Right atrium auricular region (tissue), 2 donors: ENCODE measurements around the gene SCIMP. TPM values are rescaled to one million over a fixed set of nuclear protein-coding genes. Genes with fewer than 3 reads are reported as not detected.
"Not testable (repeated sequence)": the region's sequence is repeated elsewhere in the genome, so short reads cannot be mapped to it uniquely, and the experiment has no call there.

Experiments used
- DNase-seq: peaks from one replicate; pipeline ENCODE4 v3.0.0-alpha.2; 2019; ENCODE audit warnings: low spot score
- H3K27ac ChIP-seq, 2 donors: fragments of 200-600 bp; sonication (generic); 1 replicate in 1 of 2; 2 replicates in 1 of 2; pipeline ENCODE4 v1.5.1; 2016 to 2019
- H3K27me3 ChIP-seq, 2 donors: fragments of 200-600 bp; sonication (generic); one replicate each; pipeline versions ENCODE4 v1.5.1 to v1.6.0; 2017 to 2019
- H3K36me3 ChIP-seq: fragments of 200-600 bp; sonication (generic); one replicate; pipeline ENCODE4 v1.5.1; 2016
- H3K4me1 ChIP-seq, 2 donors: fragments of 200-600 bp; sonication (generic); one replicate each; pipeline versions ENCODE4 v1.5.1 to v1.6.0; 2017 to 2019
- H3K4me3 ChIP-seq, 2 donors: fragments of 200-600 bp; sonication (generic); 1 replicate in 1 of 2; 2 replicates in 1 of 2; pipeline ENCODE4 v1.5.1; 2017 to 2019; ENCODE audit warnings: mild to moderate bottlenecking in 1 of 2, moderate library complexity in 1 of 2
- H3K9me3 ChIP-seq, 2 donors: fragments of 200-600 bp; sonication (generic); one replicate each; pipeline ENCODE4 v1.5.1; 2019
- CTCF ChIP-seq, 2 donors: fragments of 200-600 bp; sonication (generic); IDR thresholded peaks; one replicate each; pipeline ENCODE4 v1.5.1; 2019; ENCODE audit warnings: antibody characterized with exemption in 2 of 2
- total RNA-seq, 2 donors: library from RNA; depleted of rRNA; stranded (reverse); fragments of >200 nt; gene quantifications; one replicate each; pipeline ENCODE4 v1.1.0, GENCODE V29; 2016

SCIMP gene
- total RNA-seq, 2 donors from 2014 or later, result 1.1 to 2.8 TPM

- H3K27me3 ChIP-seq, result no peaks in the 10 kb centered on the region
- H3K36me3 ChIP-seq, result no peaks in the 10 kb centered on the region
- TF ChIP-seq CTCF (IDR thresholded peaks at IDR 0.05), result no peak
- H3K27ac ChIP-seq, result no peak overlapping the region
- no peaks in the 10 kb centered on the region for H3K9me3 ChIP-seq
- H3K4me1 ChIP-seq, result no peaks in the 10 kb centered on the region
- no peak overlapping the region for H3K4me3 ChIP-seq
- DNase-seq, result no peak
These were observed 7.4 kb upstream of the SCIMP start for GRCh38 chr17:5241861-5242671.

- H3K4me1 ChIP-seq, DNase-seq, H3K27me3 ChIP-seq, H3K27ac ChIP-seq, H3K36me3 ChIP-seq, H3K4me3 ChIP-seq, H3K9me3 ChIP-seq: not testable (repeated sequence)
These were observed 5.1 kb upstream of the SCIMP start for GRCh38 chr17:5239769-5240168.

GRCh38 chr17:5238333-5238732, 3.7 kb upstream of the SCIMP start:
- H3K27me3 ChIP-seq, result no peaks in the 10 kb centered on the region
- H3K4me3 ChIP-seq, result no peak overlapping the region
- no peaks in the 10 kb centered on the region for H3K36me3 ChIP-seq
- H3K27ac ChIP-seq, result no peak overlapping the region
- no peaks in the 10 kb centered on the region for H3K4me1 ChIP-seq
- no peaks in the 10 kb centered on the region for H3K9me3 ChIP-seq
- DNase-seq, result no peak
- no peak for TF ChIP-seq CTCF (IDR thresholded peaks at IDR 0.05)

DNA sequence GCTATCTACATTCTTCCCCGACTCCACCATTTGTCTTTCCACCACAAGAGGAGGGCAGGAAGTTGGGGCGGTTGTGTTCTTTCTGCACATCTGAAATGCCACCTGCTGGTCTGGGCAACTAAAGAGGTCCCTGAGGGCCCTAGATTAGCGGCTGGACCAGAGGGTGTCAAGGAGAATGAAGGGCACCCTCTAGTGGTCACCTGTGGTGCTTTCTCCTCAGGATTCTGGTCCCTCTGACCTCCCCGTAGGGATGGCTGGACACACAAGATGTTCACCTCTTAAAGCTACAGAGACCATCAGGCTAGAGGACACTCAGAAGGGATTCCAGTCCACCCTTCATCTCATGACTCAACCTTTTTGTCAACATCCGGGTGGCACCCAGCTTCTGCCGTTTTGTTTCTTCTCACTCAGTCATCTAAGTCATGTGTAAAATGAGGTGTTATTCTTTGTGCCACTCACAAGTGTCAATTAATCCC, 2.9 kb upstream of the SCIMP start:
- Histone ChIP-seq H3K4me3 (no peak overlapping the region), H3K36me3 (no peaks in the 10 kb centered on the region), H3K27ac (no peak overlapping the region), H3K9me3 (no peaks in the 10 kb centered on the region), H3K4me1 (no peaks in the 10 kb centered on the region), H3K27me3 (no peaks in the 10 kb centered on the region)
- peak; percentile 60 for DNase-seq
- TF ChIP-seq CTCF (IDR thresholded peaks at IDR 0.05), result peak in 1 of 2 donors; percentile 56

GRCh38 chr17:5236938-5237540, 2.4 kb upstream of the SCIMP start:
- H3K9me3 ChIP-seq, result no peaks in the 10 kb centered on the region
- H3K4me3 ChIP-seq, result no peak overlapping the region
- TF ChIP-seq CTCF (IDR thresholded peaks at IDR 0.05), result no peak
- H3K4me1 ChIP-seq, result no peaks in the 10 kb centered on the region
- no peak for DNase-seq
- no peak overlapping the region for H3K27ac ChIP-seq
- no peaks in the 10 kb centered on the region for H3K27me3 ChIP-seq
- no peaks in the 10 kb centered on the region for H3K36me3 ChIP-seq

- not testable (repeated sequence) for H3K4me3 ChIP-seq, H3K27ac ChIP-seq, H3K36me3 ChIP-seq, H3K27me3 ChIP-seq, DNase-seq, H3K9me3 ChIP-seq, H3K4me1 ChIP-seq
These were observed 1.2 kb downstream of the SCIMP start for GRCh38 chr17:5233492-5233891.
